Activated CD8-positive, alpha-beta memory T cell treated with anti-CD3 and anti-CD28 coated beads, Interleukin-2, amount 50 U/mL, for 24 hours (primary cell): ENCODE data around the gene MYO5A.
A peak's percentile ranks its signal among the peaks of the same experiment; 100 is the strongest.
"Not testable (repeated sequence)": the region's sequence is repeated elsewhere in the genome, so short reads cannot be mapped to it uniquely, and the experiment has no call there.

Experiments
- DNase-seq: peaks from one replicate; pipeline ENCODE4 v3.0.0-alpha.2; 2020; ENCODE audit errors: extremely low read depth

Gene MYO5A

GRCh38 chr15:52288986-52289385 lies 239.7 kb downstream of the MYO5A start:
- no peak for DNase-seq

- no peak for DNase-seq
Observed at GRCh38 chr15:52288051-52288942, 240.4 kb downstream of the MYO5A start.

- no peak for DNase-seq
Observed at GRCh38 chr15:52287114-52287513, 241.6 kb downstream of the MYO5A start.

- DNase-seq, result not testable (repeated sequence)
Observed at GRCh38 chr15:52285941-52286340, 242.7 kb downstream of the MYO5A start.

- no peak for DNase-seq
Observed at GRCh38 chr15:52284164-52284563, 244.5 kb downstream of the MYO5A start.

- DNase-seq, result no peak
Observed at GRCh38 chr15:52283281-52283680, 245.4 kb downstream of the MYO5A start.

GRCh38 chr15:52282418-52282817 lies 246.3 kb downstream of the MYO5A start:
- no peak for DNase-seq

- DNase-seq, result no peak
Observed at GRCh38 chr15:52281085-52282035, 247.3 kb downstream of the MYO5A start.

- DNase-seq, result no peak
Observed at GRCh38 chr15:52280326-52281084, 248.2 kb downstream of the MYO5A start.

GRCh38 chr15:52278636-52279367 lies 249.9 kb downstream of the MYO5A start:
- DNase-seq, result no peak

- DNase-seq, result no peak
Observed at GRCh38 chr15:52278135-52278534, 250.5 kb downstream of the MYO5A start.

GRCh38 chr15:52277575-52277974 lies 251.1 kb downstream of the MYO5A start:
- no peak for DNase-seq

GRCh38 chr15:52276256-52276770 lies 252.4 kb downstream of the MYO5A start:
- DNase-seq, result no peak

GRCh38 chr15:52263563-52264282 lies 265.0 kb downstream of the MYO5A start:
- DNase-seq, result no peak

GRCh38 chr15:52262364-52262763 lies 266.3 kb downstream of the MYO5A start:
- no peak for DNase-seq

GRCh38 chr15:52261498-52262242 lies 267.0 kb downstream of the MYO5A start:
- DNase-seq, result peak; percentile 29

GRCh38 chr15:52261026-52261425 lies 267.7 kb downstream of the MYO5A start:
- DNase-seq, result no peak

- DNase-seq, result no peak
Observed at GRCh38 chr15:52259503-52259902, 269.2 kb downstream of the MYO5A start.

GRCh38 chr15:52258461-52258860 lies 270.2 kb downstream of the MYO5A start:
- DNase-seq, result no peak

GRCh38 chr15:52257734-52258062 lies 271.0 kb downstream of the MYO5A start:
- DNase-seq, result no peak
